RWPE2 (cell line): Measurements from ENCODE around the gene TIGD3.
A peak's percentile ranks its signal among the peaks of the same experiment; 100 is the strongest.

Experiments used
- ATAC-seq: fragments of 200-7000 bp; cut with Tn5 transposase; 3 replicates; pipeline ENCODE4 v1.9.1; 2021; ENCODE audit warnings: low read depth
- DNase-seq: peaks from one replicate; pipeline ENCODE4 v3.0.0-alpha.2; 2020; ENCODE audit warnings: low spot score
- H3K27ac ChIP-seq: fragments of 450-650 bp; 2 replicates; pipeline ENCODE4 v1.5.1; 2017; ENCODE audit warnings: mild to moderate bottlenecking; ENCODE audit not compliant: poor library complexity, severe bottlenecking
- H3K27me3 ChIP-seq: fragments of 250-450 bp; sonication (Bioruptor Pico); 2 replicates; pipeline ENCODE4 v1.5.1; 2021; ENCODE audit warnings: mild to moderate bottlenecking, moderate library complexity; ENCODE audit not compliant: insufficient read depth, poor library complexity, severe bottlenecking
- H3K36me3 ChIP-seq: fragments of 250-450 bp; sonication (Bioruptor Pico); 2 replicates; pipeline ENCODE4 v1.5.1; 2020; ENCODE audit warnings: low read depth, mild to moderate bottlenecking, moderate library complexity
- H3K4me1 ChIP-seq: fragments of 250-450 bp; sonication (Bioruptor Pico); 2 replicates; pipeline ENCODE4 v1.5.1; 2021; ENCODE audit warnings: mild to moderate bottlenecking, moderate library complexity; ENCODE audit not compliant: insufficient read depth, poor library complexity, severe bottlenecking
- H3K4me3 ChIP-seq: fragments of 250-450 bp; sonication (Bioruptor Pico); 2 replicates; pipeline ENCODE4 v1.5.1; 2021; ENCODE audit warnings: mild to moderate bottlenecking, moderate library complexity; ENCODE audit not compliant: severe bottlenecking
- H3K9me3 ChIP-seq: fragments of 250-450 bp; sonication (Bioruptor Pico); 2 replicates; pipeline ENCODE4 v1.5.1; 2021; ENCODE audit warnings: mild to moderate bottlenecking, moderate library complexity; ENCODE audit not compliant: severe bottlenecking
- TF ChIP-seq, protein P1 (sequence below): fragments of 450-650 bp; IDR thresholded peaks from one replicate; pipeline ENCODE4 v1.5.1; 2017; ENCODE audit warnings: mild to moderate bottlenecking, moderate library complexity; ENCODE audit not compliant: poor library complexity, severe bottlenecking

TIGD3 gene

DNA sequence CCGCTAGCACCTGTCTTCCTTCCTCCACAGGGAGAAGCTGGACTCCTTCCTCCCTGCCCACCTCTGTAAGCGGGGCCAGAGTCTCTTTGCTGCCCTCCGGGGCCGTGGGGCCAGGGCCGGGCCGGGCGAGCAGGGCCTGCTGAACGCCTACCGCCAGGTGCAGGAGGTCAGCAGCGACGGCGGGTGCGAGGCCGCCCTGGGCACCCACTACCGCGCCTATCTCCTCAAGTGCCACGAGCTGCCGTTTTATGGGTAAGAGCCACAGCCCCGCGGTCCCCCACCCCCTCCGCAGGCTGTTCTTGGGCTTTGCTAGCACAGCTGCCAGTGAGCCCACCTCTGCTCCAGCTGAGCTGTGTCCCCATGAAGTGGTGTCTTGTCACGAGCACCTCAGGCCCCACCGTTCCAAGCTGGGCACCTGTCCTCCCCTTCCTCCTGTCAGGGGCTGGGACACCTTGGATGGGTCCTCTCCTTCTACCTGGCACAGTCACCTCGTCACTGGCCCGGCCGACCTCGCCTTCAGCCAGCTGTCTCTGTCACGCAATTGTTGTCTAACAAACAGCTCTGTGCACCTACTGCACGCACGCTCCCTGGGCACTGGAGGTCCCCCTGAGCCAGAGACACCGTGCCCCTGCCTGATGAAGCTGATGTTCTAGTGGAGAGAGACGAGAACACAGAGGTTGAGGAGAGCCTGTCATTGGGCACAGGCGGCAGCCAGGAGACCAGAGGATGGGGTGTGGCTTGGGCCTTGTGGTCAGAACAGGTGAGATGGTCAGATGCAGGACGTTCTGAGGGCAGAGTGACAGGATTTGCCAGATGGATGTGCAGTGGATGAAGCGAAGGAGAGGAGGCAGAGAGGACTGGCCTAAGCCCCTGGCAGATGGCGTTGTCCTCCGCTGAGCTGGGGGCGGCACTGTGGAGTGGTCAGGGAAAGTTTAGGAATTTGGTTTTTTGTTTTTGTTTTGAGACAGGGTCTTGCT, 42.5 kb downstream of the TIGD3 start:
- Histone ChIP-seq H3K4me3 (no peak overlapping the region), H3K27me3 (no peaks in the 10 kb centered on the region), H3K36me3 (peaks cover 42% of the 10 kb centered on the region), H3K4me1 (no peaks in the 10 kb centered on the region), H3K27ac (no peak overlapping the region), H3K9me3 (no peaks in the 10 kb centered on the region)
- no peak for ATAC-seq
- TF ChIP-seq, protein P1, sequence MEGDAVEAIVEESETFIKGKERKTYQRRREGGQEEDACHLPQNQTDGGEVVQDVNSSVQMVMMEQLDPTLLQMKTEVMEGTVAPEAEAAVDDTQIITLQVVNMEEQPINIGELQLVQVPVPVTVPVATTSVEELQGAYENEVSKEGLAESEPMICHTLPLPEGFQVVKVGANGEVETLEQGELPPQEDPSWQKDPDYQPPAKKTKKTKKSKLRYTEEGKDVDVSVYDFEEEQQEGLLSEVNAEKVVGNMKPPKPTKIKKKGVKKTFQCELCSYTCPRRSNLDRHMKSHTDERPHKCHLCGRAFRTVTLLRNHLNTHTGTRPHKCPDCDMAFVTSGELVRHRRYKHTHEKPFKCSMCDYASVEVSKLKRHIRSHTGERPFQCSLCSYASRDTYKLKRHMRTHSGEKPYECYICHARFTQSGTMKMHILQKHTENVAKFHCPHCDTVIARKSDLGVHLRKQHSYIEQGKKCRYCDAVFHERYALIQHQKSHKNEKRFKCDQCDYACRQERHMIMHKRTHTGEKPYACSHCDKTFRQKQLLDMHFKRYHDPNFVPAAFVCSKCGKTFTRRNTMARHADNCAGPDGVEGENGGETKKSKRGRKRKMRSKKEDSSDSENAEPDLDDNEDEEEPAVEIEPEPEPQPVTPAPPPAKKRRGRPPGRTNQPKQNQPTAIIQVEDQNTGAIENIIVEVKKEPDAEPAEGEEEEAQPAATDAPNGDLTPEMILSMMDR, result no peak
- no peak for DNase-seq

DNA sequence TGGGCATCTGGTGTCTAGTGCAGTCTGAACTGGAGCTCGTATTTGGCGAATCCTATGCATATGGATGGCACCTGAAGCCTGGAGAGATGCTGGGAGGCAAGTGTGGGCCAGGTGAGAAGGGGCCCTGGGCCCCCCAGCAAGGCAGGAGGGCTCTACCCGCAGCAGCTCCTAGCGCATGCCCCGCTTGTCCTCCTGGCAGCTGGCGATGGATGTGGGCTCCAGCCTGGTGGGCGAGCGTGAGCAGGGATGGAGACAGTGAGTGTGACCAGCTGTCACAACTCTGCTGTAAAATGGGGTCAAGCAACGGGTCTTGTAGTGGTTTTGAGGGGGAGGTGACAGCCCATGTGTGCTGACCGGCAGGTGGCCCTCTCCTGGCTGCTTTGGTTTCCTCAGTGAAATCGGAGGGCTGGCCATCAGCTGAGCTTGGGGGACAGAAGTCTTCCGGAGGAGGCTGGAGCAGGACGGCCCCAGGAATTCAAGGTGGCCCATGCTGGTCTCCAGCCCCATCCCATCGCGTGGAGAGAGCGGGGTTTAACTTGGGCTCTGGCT, 43.9 kb downstream of the TIGD3 start:
- no peak overlapping the region for H3K4me3 ChIP-seq
- TF ChIP-seq, protein P1, result no peak
- H3K27me3 ChIP-seq, result no peaks in the 10 kb centered on the region
- ATAC-seq (no peak), DNase-seq (no peak)
- H3K4me1 ChIP-seq, result no peaks in the 10 kb centered on the region
- no peaks in the 10 kb centered on the region for H3K9me3 ChIP-seq
- H3K27ac ChIP-seq, result no peak overlapping the region
- H3K36me3 ChIP-seq, result peaks cover 48% of the 10 kb centered on the region

DNA sequence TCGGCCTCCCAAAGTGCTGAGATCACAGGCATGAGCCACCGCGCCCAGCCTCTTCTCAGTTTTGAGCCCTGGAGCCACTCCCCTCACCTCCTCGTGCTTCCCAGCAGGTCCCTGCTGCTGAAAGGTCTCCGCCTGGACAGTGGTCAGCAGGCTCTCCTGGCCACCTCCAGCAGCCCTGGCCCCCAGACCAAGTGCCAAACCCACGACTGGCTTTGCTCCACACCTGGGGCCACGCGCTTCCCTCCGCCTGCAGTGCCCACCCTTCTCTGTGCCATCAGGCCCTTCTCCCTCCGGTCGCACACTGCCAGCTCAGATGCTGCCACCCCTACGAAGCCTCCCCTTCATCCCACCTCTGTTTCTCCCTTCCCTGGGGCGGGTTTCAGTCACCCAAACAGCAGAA, 44.7 kb downstream of the TIGD3 start:
- no peak for DNase-seq
- Histone ChIP-seq H3K4me3 (no peak overlapping the region), H3K36me3 (peaks cover 44% of the 10 kb centered on the region)

DNA sequence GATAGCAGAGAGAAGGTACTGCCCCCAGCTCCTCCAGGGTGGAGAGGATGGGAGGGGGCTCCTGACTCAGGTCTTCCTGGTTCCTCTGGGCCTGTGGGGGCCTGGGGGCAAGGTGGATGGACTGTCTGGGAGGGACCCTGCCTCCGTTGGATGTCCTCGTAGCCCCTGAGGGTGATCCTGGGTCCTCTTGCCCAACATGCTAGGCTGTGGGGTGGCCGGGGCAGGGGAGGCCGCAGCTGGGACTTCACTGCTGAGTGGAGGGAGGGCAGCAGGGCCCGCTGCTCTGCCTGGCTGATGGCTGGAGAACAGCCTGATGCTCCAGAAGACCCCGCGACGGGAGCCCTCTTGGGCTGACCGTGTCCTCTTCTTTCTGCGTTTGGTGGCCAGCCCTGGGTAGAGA, 45.3 kb downstream of the TIGD3 start:
- H3K9me3 ChIP-seq, result no peaks in the 10 kb centered on the region
- no peak overlapping the region for H3K4me3 ChIP-seq
- peak; percentile 56 for DNase-seq
- no peak for ATAC-seq
- H3K27me3 ChIP-seq, result no peaks in the 10 kb centered on the region
- no peaks in the 10 kb centered on the region for H3K4me1 ChIP-seq
- H3K36me3 ChIP-seq, result peaks cover 38% of the 10 kb centered on the region
- TF ChIP-seq, protein P1, result no peak
- H3K27ac ChIP-seq, result no peak overlapping the region

More for the DNA sequence above, 44.7 kb downstream of the TIGD3 start:
- TF ChIP-seq, protein P1, result no peak
- Histone ChIP-seq H3K27ac (no peak overlapping the region), H3K27me3 (no peaks in the 10 kb centered on the region), H3K4me1 (no peaks in the 10 kb centered on the region), H3K9me3 (no peaks in the 10 kb centered on the region)
- no peak for ATAC-seq
